Immature natural killer cell (primary cell): ENCODE measurements around the gene NEK8. TPM values are rescaled to one million over a fixed set of nuclear protein-coding genes. Genes with fewer than 3 reads are reported as not detected.
"Not testable (repeated sequence)": the region's sequence is repeated elsewhere in the genome, so short reads cannot be mapped to it uniquely, and the experiment has no call there.

ENCODE experiments used
- DNase-seq, 3 donors: peaks; one replicate each; pipeline ENCODE4 v3.0.0; 2022; ENCODE audit warnings: mixed read lengths in 1 of 3
- H3K27ac Mint-ChIP-seq, 6 donors: one replicate each; pipeline ENCODE4 v1.8.0; 2020; ENCODE audit warnings: mixed read lengths in 6 of 6, mild to moderate bottlenecking in 5 of 6, inconsistent platforms in 4 of 6, moderate library complexity in 3 of 6
- H3K27me3 Mint-ChIP-seq, 3 donors: one replicate each; pipeline ENCODE4 v1.8.0; 2020 to 2021; ENCODE audit warnings: low read depth in 3 of 3, mild to moderate bottlenecking in 3 of 3, mixed read lengths in 3 of 3, moderate library complexity in 3 of 3, inconsistent platforms in 1 of 3
- H3K36me3 Mint-ChIP-seq, 3 donors: one replicate each; pipeline ENCODE4 v1.8.0; 2020; ENCODE audit warnings: mixed read lengths in 3 of 3, inconsistent platforms in 2 of 3, mild to moderate bottlenecking in 2 of 3
- H3K4me1 Mint-ChIP-seq, 2 donors: one replicate each; pipeline ENCODE4 v1.8.0; 2020; ENCODE audit warnings: inconsistent platforms in 2 of 2, mild to moderate bottlenecking in 2 of 2, mixed read lengths in 2 of 2, moderate library complexity in 1 of 2
- H3K4me3 Mint-ChIP-seq, 5 donors: one replicate each; pipeline ENCODE4 v1.8.0; 2020; ENCODE audit warnings: mild to moderate bottlenecking in 5 of 5, mixed read lengths in 5 of 5, inconsistent platforms in 3 of 5, moderate library complexity in 3 of 5
- H3K9me3 Mint-ChIP-seq, 6 donors: one replicate each; pipeline ENCODE4 v1.8.0; 2020; ENCODE audit warnings: mild to moderate bottlenecking in 6 of 6, mixed read lengths in 6 of 6, inconsistent platforms in 4 of 6, moderate library complexity in 3 of 6
- polyA plus RNA-seq, 3 donors: library from polyadenylated mRNA; unstranded; fragments of 300-500 nt; fragmentation: Illumina TruSeq; gene quantifications; one replicate each; pipeline ENCODE4 v1.2.3, GENCODE V29; 2021

NEK8 gene
- polyA plus RNA-seq, 3 donors from 2014 or later = 1.7 to 4.2 (median 3.6) TPM

DNA sequence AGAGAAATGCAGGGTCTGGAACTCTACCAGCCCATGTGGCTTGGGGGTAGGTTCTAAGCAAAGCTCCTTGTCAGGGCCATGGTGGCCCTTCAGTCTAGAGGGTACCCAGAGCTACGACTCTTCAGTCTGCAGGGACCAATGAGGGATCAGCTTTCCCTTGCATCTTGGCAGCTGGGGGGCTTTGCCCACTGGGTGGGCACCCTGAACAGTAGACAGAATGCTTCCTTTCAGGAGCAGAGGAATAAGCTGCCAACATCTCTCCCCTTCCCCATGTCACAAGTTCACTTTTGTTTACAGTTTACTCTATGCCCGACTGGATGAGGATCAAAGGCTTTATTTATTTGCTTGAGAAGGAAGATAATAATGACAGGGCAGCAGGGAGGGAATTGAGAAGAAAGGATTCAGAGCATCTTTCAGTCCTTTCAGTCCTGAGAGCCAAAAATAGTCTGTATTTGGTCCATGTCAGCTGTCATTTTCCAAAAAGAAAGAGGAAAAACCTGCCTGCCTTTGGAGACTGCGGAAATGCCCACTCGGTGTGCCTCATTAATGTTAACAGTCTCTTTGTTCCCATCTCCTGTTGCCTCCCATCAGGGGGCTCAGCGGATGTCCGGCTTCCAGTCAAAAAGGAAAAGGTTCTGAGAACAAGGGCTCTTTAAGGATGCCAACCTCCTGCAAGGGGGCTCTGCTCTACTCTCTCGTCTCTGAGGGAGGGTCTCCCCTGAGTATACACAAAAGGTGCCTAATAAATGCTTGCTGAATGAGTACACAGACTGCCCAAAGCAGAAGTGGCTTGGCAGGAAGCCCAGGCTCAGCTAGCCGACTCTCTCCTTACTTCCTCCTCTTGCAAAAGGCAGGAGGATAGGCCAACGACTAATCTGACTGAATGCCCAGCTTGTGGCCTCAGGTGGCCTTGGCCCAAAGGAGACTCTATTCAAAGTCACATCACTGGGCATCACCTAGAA, 32.3 kb downstream of the NEK8 start:
- Mint-ChIP-seq H3K4me1 (peaks cover 3 to 5% of the 10 kb centered on the region in 2 donors), H3K27me3 (peaks cover 0 to 4% (median 2%) of the 10 kb centered on the region in 3 donors), H3K9me3 (no peaks in the 10 kb centered on the region), H3K36me3 (peaks cover 7 to 23% (median 10%) of the 10 kb centered on the region in 3 donors), H3K27ac (no peak overlapping the region), H3K4me3 (no peak overlapping the region)
- no peak for DNase-seq

- Mint-ChIP-seq H3K4me3 (no peak overlapping the region), H3K9me3 (no peaks in the 10 kb centered on the region), H3K4me1 (peaks cover 3 to 5% of the 10 kb centered on the region in 2 donors), H3K36me3 (peaks cover 0 to 14% (median 0%) of the 10 kb centered on the region in 3 donors), H3K27ac (peak overlapping the region in 1 of 6 donors; percentile 83), H3K27me3 (peaks cover 0 to 4% (median 0%) of the 10 kb centered on the region in 3 donors)
- DNase-seq = no peak
These were observed 34.7 kb downstream of the NEK8 start for GRCh38 chr17:28763137-28763799.

DNA sequence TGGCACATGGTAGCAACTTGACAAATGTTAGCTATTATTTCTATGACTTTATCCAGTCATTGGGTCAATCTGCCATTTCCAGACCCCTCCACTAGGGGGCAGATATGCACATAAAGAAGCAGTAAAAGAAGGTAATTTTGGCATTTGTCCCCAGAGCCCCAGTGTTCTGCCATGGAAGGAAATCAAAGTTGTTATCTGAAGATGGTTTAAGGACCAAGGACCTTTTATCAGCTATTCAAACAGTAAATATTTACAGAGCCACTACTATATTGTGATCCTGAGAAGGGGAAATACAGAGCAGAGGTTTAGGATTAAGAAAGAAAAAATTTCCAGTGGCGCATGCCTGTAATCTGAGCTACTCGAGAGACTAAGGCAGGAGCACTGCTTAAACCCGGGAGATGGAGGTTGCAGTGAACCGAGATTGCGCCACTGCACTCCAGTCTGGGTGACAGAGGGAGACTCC, 35.2 kb downstream of the NEK8 start:
- Mint-ChIP-seq H3K27me3 (peaks cover 0 to 4% (median 0%) of the 10 kb centered on the region in 3 donors), H3K36me3 (peaks cover 0 to 13% (median 0%) of the 10 kb centered on the region in 3 donors), H3K4me1 (peaks cover 3 to 5% of the 10 kb centered on the region in 2 donors), H3K9me3 (no peaks in the 10 kb centered on the region), H3K4me3 (no peak overlapping the region), H3K27ac (peak overlapping the region in 3 of 6 donors; percentile 41 to 83 (median 66))
- peak; percentile 67 to 73 (median 68) for DNase-seq

GRCh38 chr17:28765038-28765437, 36.5 kb downstream of the NEK8 start:
- Mint-ChIP-seq H3K27me3 (peaks cover 0 to 2% (median 0%) of the 10 kb centered on the region in 3 donors), H3K27ac (peak overlapping the region in 1 of 6 donors; percentile 51), H3K9me3 (no peaks in the 10 kb centered on the region), H3K36me3 (peaks cover 0 to 14% (median 0%) of the 10 kb centered on the region in 3 donors), H3K4me3 (no peak overlapping the region), H3K4me1 (peaks cover 4 to 12% of the 10 kb centered on the region in 2 donors)
- DNase-seq = no peak

- H3K4me3 Mint-ChIP-seq = no peak overlapping the region
- H3K27me3 Mint-ChIP-seq = peaks cover 0 to 3% (median 0%) of the 10 kb centered on the region in 3 donors
- H3K27ac Mint-ChIP-seq = peak overlapping the region in 1 of 6 donors; percentile 40
- H3K4me1 Mint-ChIP-seq = peaks cover 21 to 33% of the 10 kb centered on the region in 2 donors
- H3K36me3 Mint-ChIP-seq = peaks cover 0 to 7% (median 0%) of the 10 kb centered on the region in 3 donors
- no peak for DNase-seq
- H3K9me3 Mint-ChIP-seq = no peaks in the 10 kb centered on the region
These were observed 45.1 kb downstream of the NEK8 start for GRCh38 chr17:28773736-28774135.

- Mint-ChIP-seq H3K27ac (no peak overlapping the region), H3K27me3 (peaks cover 0 to 3% (median 0%) of the 10 kb centered on the region in 3 donors)
These were observed 45.6 kb downstream of the NEK8 start for GRCh38 chr17:28774206-28774605.

DNA sequence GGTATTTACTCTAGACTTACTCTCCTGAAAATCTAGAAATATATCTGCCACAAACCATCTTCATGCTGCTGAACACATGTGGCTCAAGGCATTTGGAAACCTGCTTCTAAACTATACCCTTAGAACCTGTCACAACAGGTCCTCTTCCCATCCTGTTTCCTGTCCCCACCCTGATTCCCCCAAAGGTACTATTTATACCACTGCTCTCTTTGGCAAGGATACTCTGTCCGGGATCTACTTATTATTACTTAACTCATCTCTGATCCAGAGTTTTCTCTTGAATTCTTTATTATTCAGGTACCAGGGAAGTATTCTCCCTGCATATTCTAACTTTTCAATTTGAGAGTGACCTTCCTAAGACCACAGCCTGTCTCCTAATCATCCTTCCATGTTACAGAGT, 48.6 kb downstream of the NEK8 start:
- Mint-ChIP-seq H3K27ac (peak overlapping the region; percentile 42 to 94 (median 77)), H3K9me3 (no peaks in the 10 kb centered on the region), H3K4me3 (no peak overlapping the region), H3K4me1 (peaks cover 25 to 43% of the 10 kb centered on the region in 2 donors), H3K27me3 (peaks cover 0 to 7% (median 0%) of the 10 kb centered on the region in 3 donors), H3K36me3 (no peaks in the 10 kb centered on the region)
- DNase-seq = no peak

More at GRCh38 chr17:28774206-28774605, 45.6 kb downstream of the NEK8 start:
- Mint-ChIP-seq H3K36me3 (peaks cover 0 to 7% (median 0%) of the 10 kb centered on the region in 3 donors), H3K4me1 (peaks cover 25 to 37% of the 10 kb centered on the region in 2 donors), H3K4me3 (no peak overlapping the region), H3K9me3 (no peaks in the 10 kb centered on the region)
- DNase-seq = no peak

GRCh38 chr17:28779601-28780000, 51.0 kb downstream of the NEK8 start:
- not testable (repeated sequence) for H3K9me3 Mint-ChIP-seq, H3K36me3 Mint-ChIP-seq, H3K27ac Mint-ChIP-seq, H3K4me3 Mint-ChIP-seq, H3K27me3 Mint-ChIP-seq, DNase-seq
- peaks cover 25 to 43% of the 10 kb centered on the region in 2 donors for H3K4me1 Mint-ChIP-seq

DNA sequence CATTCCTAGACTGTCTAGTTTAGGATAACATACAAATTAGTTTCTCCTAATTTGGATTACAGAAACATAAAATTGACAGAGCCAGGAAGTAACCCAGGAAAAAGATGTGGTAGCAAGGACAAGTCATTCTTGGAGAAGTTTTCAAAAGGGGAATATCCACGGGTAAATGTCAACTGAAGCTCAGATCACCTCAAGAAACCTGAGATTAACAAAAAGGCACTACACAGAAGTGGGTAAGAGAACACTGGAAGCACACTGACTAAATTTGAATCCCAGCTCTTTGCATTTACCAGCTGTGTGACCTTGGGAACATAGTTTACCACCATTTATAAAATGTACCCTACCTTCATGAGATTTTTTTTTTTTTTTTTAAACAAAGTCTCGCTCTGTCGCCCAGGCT, 54.6 kb downstream of the NEK8 start:
- Mint-ChIP-seq H3K36me3 (no peaks in the 10 kb centered on the region), H3K27me3 (peaks cover 0 to 6% (median 0%) of the 10 kb centered on the region in 3 donors), H3K9me3 (no peaks in the 10 kb centered on the region), H3K4me3 (no peak overlapping the region), H3K4me1 (peaks cover 10 to 25% of the 10 kb centered on the region in 2 donors), H3K27ac (no peak overlapping the region)
- DNase-seq = no peak

DNA sequence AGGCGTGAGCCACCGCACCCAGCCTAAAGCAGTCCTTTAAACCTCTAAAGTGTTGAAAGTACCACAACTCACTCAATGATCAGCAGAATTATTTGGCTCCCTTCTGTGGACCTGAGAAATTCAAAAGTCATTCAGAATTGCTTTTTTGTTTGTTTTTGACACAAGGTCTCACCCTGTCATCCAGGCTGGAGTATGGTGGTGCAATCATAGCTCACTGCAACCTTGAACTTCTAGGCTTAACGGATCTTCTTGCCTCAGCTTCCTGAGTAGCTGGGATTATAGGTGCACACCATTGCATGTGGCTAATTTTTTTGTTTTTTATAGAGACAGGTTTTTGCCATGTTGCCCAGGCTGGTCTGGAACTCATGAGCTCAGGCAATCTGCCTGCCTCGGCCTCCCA, 59.5 kb downstream of the NEK8 start:
- Mint-ChIP-seq H3K4me3 (no peak overlapping the region), H3K27me3 (peaks cover 0 to 2% (median under 1%) of the 10 kb centered on the region in 3 donors), H3K9me3 (no peaks in the 10 kb centered on the region), H3K27ac (no peak overlapping the region), H3K4me1 (peaks cover 0 to 10% of the 10 kb centered on the region in 2 donors), H3K36me3 (no peaks in the 10 kb centered on the region)
- DNase-seq = no peak

Other genes with a start within 250 kb of the NEK8 start
- not detected for gene FOXN1, start 222.4 kb upstream of the NEK8 start, polyA plus RNA-seq
- 10 to 100 TPM; 45.4 to 61.1 (median 50.4) TPM for gene UNC119, start 176.2 kb upstream of the NEK8 start, polyA plus RNA-seq
- gene PIGS, start 157.3 kb upstream of the NEK8 start, polyA plus RNA-seq = 100 to 1,000 TPM in 1 of 3 donors, 10 to 100 TPM in 2; 71.7 to 135 (median 96.8) TPM
- 10 to 100 TPM; 50.9 to 80.1 (median 53.2) TPM for gene ALDOC, start 151.9 kb upstream of the NEK8 start, polyA plus RNA-seq
- gene SPAG5, start 129.8 kb upstream of the NEK8 start, polyA plus RNA-seq = 1 to 10 TPM in 2 of 3 donors, under 1 TPM in 1; 0.73 to 4.1 (median 3.2) TPM
- under 1 TPM in 1 of 3 donors, not detected in 2; 0.73 TPM for gene RSKR, start 114.6 kb upstream of the NEK8 start, polyA plus RNA-seq
- 10 to 100 TPM; 16.1 to 43.2 (median 24.3) TPM for gene BLTP2, start 83.6 kb upstream of the NEK8 start, polyA plus RNA-seq
- gene SDF2, start 66.9 kb upstream of the NEK8 start, polyA plus RNA-seq = 100 to 1,000 TPM; 101 to 153 (median 112) TPM
- gene SUPT6H, start 66.6 kb upstream of the NEK8 start, polyA plus RNA-seq = 10 to 100 TPM in 1 of 3 donors, 1 to 10 TPM in 2; 5.2 to 18.3 (median 7.4) TPM
- 1 to 10 TPM in 1 of 3 donors, under 1 TPM in 2; 0.59 to 1.8 (median 0.60) TPM for gene PROCA1, start 16.9 kb upstream of the NEK8 start, polyA plus RNA-seq
- gene RAB34, start 10.9 kb upstream of the NEK8 start, polyA plus RNA-seq = 1 to 10 TPM; 2.3 to 6.1 (median 5.3) TPM
- gene RPL23A, start 8.8 kb upstream of the NEK8 start, polyA plus RNA-seq = 1,000 to 10,000 TPM; 2,545 to 3,232 (median 2,896) TPM
- not detected for gene TLCD1, start 2.6 kb upstream of the NEK8 start, polyA plus RNA-seq
- 1 to 10 TPM; 2.5 to 5.1 (median 2.7) TPM for gene TRAF4, start 15.2 kb downstream of the NEK8 start, polyA plus RNA-seq
- gene FAM222B, start 114.0 kb downstream of the NEK8 start, polyA plus RNA-seq = 10 to 100 TPM in 1 of 3 donors, 1 to 10 TPM in 2; 2.5 to 13.7 (median 4.9) TPM
- gene ERAL1, start 126.2 kb downstream of the NEK8 start, polyA plus RNA-seq = 10 to 100 TPM; 32.6 to 48.9 (median 43.5) TPM
- 100 to 1,000 TPM; 275 to 360 (median 296) TPM for gene FLOT2, start 168.9 kb downstream of the NEK8 start, polyA plus RNA-seq
- gene DHRS13, start 174.3 kb downstream of the NEK8 start, polyA plus RNA-seq = 10 to 100 TPM; 21.4 to 27.4 (median 22.2) TPM
- 10 to 100 TPM in 1 of 3 donors, 1 to 10 TPM in 2; 1.2 to 15.3 (median 3.9) TPM for gene PHF12, start 222.7 kb downstream of the NEK8 start, polyA plus RNA-seq